DND-41 (cell line): Measurements from ENCODE around the gene DUOX2.
A peak's percentile ranks its signal among the peaks of the same experiment; 100 is the strongest.
"Not testable (repeated sequence)": the region's sequence is repeated elsewhere in the genome, so short reads cannot be mapped to it uniquely, and the experiment has no call there.

Experiments used
- ATAC-seq: fragments of 200-7000 bp; cut with Tn5 transposase; 3 replicates; pipeline ENCODE4 v1.9.1; 2021; ENCODE audit warnings: low read depth; ENCODE audit not compliant: insufficient read depth
- DNase-seq: peaks from one replicate; pipeline ENCODE4 v3.0.0-alpha.2; 2020
- H2AFZ ChIP-seq: 2 replicates; pipeline ENCODE4 v1.6.0; 2012; ENCODE audit warnings: low read depth, low read length
- H3K27ac ChIP-seq: 2 replicates; pipeline ENCODE4 v1.5.1; 2012; ENCODE audit warnings: low read length, inconsistent platforms
- H3K27me3 ChIP-seq: fragments of 200-600 bp; sonication (generic); 2 replicates; pipeline ENCODE4 v1.6.0; 2012; ENCODE audit warnings: low read length, mild to moderate bottlenecking, inconsistent platforms; ENCODE audit not compliant: insufficient read depth, poor library complexity
- H3K36me3 ChIP-seq: 2 replicates; pipeline ENCODE4 v1.5.1; 2012; ENCODE audit warnings: low read length, inconsistent platforms; ENCODE audit not compliant: insufficient read depth
- H3K4me1 ChIP-seq: 2 replicates; pipeline ENCODE4 v1.5.1; 2012; ENCODE audit warnings: mild to moderate bottlenecking, low read length; ENCODE audit not compliant: insufficient read depth
- H3K4me2 ChIP-seq: 2 replicates; pipeline ENCODE4 v1.6.0; 2012; ENCODE audit warnings: mild to moderate bottlenecking, moderate library complexity, low read length, inconsistent platforms; ENCODE audit not compliant: insufficient read depth
- H3K4me3 ChIP-seq, 2 experiments: fragments of 200-600 bp in 1 of 2; shearing (Covaris generic) in 1 of 2; 2 replicates each; pipeline ENCODE4 v1.5.1; 2012 to 2016; ENCODE audit warnings: inconsistent platforms in 2 of 2, low read length in 2 of 2, mild to moderate bottlenecking in 2 of 2, low read depth in 1 of 2, moderate library complexity in 1 of 2
- H3K79me2 ChIP-seq: 2 replicates; pipeline ENCODE4 v1.6.0; 2012; ENCODE audit warnings: low read length, inconsistent platforms; ENCODE audit not compliant: insufficient read depth
- H3K9ac ChIP-seq: 2 replicates; pipeline ENCODE4 v1.6.0; 2012; ENCODE audit warnings: low read depth, mild to moderate bottlenecking, inconsistent platforms, low read length, moderate library complexity
- H3K9me3 ChIP-seq: 2 replicates; pipeline ENCODE4 v1.5.1; 2012; ENCODE audit warnings: low read length, moderate library complexity, mild to moderate bottlenecking, inconsistent platforms; ENCODE audit not compliant: insufficient read depth, severe bottlenecking
- H4K20me1 ChIP-seq: 2 replicates; pipeline ENCODE4 v1.6.0; 2012; ENCODE audit warnings: low read length; ENCODE audit not compliant: insufficient read depth
- EZH2 ChIP-seq: IDR thresholded peaks from 3 replicates; pipeline ENCODE4 v1.6.1; 2012; ENCODE audit warnings: borderline replicate concordance, low read depth, mild to moderate bottlenecking, moderate library complexity, low read length, inconsistent platforms; ENCODE audit not compliant: severe bottlenecking
- TF ChIP-seq, protein P1 (sequence below): IDR thresholded peaks from 2 replicates; pipeline ENCODE4 v1.5.1; 2012; ENCODE audit warnings: borderline replicate concordance, low read length, moderate library complexity, mild to moderate bottlenecking; ENCODE audit not compliant: poor library complexity, severe bottlenecking; ENCODE audit errors: extremely low read depth

Gene DUOX2

DNA sequence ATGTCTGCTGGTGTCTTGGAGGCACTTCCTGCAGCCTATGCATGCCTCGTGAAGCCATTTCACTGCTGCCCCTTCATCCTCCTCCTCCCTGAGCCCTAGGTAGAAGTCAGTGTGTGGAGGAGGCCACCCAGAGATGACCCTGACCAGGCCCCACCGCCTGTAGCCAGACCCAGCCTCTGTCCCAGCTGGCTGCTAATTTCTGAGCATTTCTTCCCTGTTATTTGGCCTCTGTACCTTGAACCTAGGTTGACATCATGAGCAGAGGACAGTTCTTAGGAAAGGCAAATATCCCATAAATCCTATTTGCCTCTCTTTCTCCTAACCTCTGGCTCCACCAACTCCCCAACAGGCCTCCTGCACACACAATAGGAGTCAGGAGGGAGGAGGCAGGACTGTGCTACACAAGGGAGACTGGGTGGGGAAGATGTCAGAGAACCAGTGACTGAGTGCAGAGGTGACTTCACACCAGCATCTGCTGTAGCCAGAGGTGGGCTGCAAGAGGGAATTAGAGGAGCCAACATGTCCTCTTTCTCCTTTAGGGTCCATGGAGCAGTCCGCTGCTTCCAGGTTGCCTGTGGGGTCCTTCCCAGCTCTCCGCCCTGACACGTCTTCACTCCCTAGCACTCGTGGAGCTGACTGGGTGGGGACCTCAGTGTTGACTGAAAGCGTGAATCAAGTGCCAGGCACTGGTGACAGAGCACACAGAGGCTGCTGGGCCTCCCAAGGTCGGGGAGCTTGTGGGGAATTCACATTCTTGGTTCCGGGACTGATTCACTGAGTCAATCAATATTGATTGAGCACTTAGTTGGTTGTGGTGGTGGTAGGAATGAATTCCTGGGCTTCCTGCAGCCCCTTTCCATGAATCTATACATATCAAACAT lies 38.3 kb downstream of the DUOX2 start:
- H3K4me3 ChIP-seq, H4K20me1 ChIP-seq, H3K9me3 ChIP-seq, H3K79me2 ChIP-seq, H3K36me3 ChIP-seq, H3K4me1 ChIP-seq, DNase-seq, H3K4me2 ChIP-seq, ATAC-seq, H2AFZ ChIP-seq, H3K27me3 ChIP-seq, H3K9ac ChIP-seq, H3K27ac ChIP-seq: not testable (repeated sequence)

DNA sequence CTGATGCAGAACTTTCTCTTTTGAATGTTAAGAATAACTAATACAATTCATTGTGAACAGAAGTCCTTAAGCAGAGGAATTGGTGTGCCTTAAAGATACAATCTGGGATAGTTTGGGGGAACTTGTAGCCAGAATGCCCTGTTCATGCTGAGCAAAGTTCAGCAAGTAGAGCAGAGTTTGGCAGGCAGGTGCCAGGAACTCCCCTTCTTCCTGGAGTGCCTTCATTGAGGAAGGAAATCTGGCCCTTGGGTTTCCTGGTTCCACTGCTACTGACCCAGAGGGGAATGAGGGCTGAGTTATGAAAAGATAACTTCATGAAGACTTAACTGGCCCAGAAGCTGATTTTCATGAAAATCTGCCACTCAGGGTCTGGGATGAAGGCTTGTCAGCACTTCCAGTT lies 40.4 kb downstream of the DUOX2 start:
- H3K9ac ChIP-seq, H3K27ac ChIP-seq, H3K4me2 ChIP-seq, H3K9me3 ChIP-seq, H3K4me1 ChIP-seq, H3K79me2 ChIP-seq, H2AFZ ChIP-seq, H3K4me3 ChIP-seq, H3K27me3 ChIP-seq, DNase-seq, H4K20me1 ChIP-seq, ATAC-seq: not testable (repeated sequence)
- H3K36me3 ChIP-seq: peaks cover 17% of the 10 kb centered on the region; the same call in 1 of the 2 replicates

DNA sequence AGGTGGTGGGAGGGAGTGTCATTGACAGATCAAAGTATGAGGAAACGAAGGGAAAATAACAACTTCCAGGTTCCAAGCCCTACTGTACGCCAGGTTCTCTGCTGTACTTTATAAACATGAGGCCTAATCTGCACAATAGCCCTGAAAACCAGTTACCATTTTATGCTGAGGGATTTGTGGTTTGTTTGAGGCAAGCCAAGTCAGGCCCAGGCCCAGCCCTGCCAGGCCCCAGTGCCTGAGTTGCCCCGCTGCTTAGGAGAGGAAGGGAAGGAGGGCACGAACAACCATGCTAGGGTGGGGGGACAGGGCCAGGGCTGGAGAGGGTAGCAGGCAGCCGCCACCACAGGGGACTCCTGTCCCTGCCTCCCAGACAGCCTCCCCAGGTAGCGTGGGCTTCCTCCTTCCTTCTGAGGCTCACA lies 44.0 kb downstream of the DUOX2 start:
- H4K20me1 ChIP-seq, H3K4me3 ChIP-seq, H3K27me3 ChIP-seq, H3K9me3 ChIP-seq, H2AFZ ChIP-seq, H3K9ac ChIP-seq, H3K79me2 ChIP-seq, DNase-seq, H3K4me1 ChIP-seq, H3K4me2 ChIP-seq: not testable (repeated sequence)
- peak; percentile 92 for ATAC-seq
- Histone ChIP-seq H3K36me3 (peaks cover 24% of the 10 kb centered on the region; the same call in 1 of the 2 replicates), H3K27ac (peak overlapping the region; percentile 82)

DNA sequence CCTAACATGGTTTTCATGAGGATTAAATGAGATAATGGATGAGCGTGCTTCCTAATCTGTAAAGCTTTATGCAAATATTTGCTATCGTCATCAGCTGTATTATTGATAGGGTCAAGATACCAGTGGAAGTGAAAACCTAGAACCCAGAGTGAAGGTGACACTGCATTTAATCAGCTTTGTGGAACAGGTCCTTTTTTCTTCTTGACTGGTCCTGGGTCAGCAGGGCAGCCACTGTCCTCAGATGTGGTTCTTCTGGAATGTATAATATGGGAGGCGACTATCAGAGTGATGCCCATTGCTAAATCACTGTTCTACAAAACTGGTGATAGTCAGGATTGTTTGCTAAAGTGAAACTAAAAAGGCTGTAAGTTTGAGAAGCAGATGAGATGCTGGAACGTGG lies 49.6 kb downstream of the DUOX2 start:
- ATAC-seq (no peak), DNase-seq (no peak)
- H4K20me1 ChIP-seq: no peaks in the 10 kb centered on the region
- no peak overlapping the region for H3K4me2 ChIP-seq
- peaks cover 4% of the 10 kb centered on the region for H3K4me1 ChIP-seq
- no peak for TF ChIP-seq EZH2
- TF ChIP-seq, protein P1, sequence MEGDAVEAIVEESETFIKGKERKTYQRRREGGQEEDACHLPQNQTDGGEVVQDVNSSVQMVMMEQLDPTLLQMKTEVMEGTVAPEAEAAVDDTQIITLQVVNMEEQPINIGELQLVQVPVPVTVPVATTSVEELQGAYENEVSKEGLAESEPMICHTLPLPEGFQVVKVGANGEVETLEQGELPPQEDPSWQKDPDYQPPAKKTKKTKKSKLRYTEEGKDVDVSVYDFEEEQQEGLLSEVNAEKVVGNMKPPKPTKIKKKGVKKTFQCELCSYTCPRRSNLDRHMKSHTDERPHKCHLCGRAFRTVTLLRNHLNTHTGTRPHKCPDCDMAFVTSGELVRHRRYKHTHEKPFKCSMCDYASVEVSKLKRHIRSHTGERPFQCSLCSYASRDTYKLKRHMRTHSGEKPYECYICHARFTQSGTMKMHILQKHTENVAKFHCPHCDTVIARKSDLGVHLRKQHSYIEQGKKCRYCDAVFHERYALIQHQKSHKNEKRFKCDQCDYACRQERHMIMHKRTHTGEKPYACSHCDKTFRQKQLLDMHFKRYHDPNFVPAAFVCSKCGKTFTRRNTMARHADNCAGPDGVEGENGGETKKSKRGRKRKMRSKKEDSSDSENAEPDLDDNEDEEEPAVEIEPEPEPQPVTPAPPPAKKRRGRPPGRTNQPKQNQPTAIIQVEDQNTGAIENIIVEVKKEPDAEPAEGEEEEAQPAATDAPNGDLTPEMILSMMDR: no peak
- no peaks in the 10 kb centered on the region for H3K9me3 ChIP-seq
- H2AFZ ChIP-seq: no peak overlapping the region
- no peak overlapping the region for H3K9ac ChIP-seq
- H3K36me3 ChIP-seq: peaks cover 16% of the 10 kb centered on the region; the same call in 1 of the 2 replicates
- H3K27me3 ChIP-seq: no peaks in the 10 kb centered on the region
- H3K4me3 ChIP-seq: no peak overlapping the region
- H3K27ac ChIP-seq: no peak overlapping the region
- H3K79me2 ChIP-seq: no peaks in the 10 kb centered on the region

DNA sequence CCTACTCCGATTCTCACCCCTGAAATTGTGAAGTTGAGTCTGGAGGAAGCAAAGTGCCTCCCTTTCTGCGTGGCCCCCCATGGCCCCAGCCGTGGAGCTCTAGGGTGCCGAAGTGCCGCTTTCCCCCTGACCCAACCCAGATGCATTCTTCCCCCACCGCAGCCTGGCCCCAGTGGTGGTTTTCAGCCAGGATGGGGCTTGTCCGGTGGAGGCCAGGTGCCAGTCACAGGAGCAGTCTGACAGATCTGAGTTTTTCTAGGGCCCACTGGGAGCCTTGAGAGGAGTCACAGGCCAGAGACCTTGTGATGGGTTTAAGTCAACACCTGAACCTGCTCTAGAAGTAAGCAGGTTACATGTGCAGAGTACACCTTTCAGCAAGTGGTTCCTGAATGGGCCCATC lies 51.7 kb downstream of the DUOX2 start:
- ATAC-seq, H3K27ac ChIP-seq, H3K9me3 ChIP-seq, H3K4me2 ChIP-seq, H3K9ac ChIP-seq, H4K20me1 ChIP-seq, H3K79me2 ChIP-seq, H3K4me1 ChIP-seq, DNase-seq, H3K4me3 ChIP-seq, H3K27me3 ChIP-seq, H2AFZ ChIP-seq: not testable (repeated sequence)
- peaks cover 12% of the 10 kb centered on the region; the same call in 1 of the 2 replicates for H3K36me3 ChIP-seq

DNA sequence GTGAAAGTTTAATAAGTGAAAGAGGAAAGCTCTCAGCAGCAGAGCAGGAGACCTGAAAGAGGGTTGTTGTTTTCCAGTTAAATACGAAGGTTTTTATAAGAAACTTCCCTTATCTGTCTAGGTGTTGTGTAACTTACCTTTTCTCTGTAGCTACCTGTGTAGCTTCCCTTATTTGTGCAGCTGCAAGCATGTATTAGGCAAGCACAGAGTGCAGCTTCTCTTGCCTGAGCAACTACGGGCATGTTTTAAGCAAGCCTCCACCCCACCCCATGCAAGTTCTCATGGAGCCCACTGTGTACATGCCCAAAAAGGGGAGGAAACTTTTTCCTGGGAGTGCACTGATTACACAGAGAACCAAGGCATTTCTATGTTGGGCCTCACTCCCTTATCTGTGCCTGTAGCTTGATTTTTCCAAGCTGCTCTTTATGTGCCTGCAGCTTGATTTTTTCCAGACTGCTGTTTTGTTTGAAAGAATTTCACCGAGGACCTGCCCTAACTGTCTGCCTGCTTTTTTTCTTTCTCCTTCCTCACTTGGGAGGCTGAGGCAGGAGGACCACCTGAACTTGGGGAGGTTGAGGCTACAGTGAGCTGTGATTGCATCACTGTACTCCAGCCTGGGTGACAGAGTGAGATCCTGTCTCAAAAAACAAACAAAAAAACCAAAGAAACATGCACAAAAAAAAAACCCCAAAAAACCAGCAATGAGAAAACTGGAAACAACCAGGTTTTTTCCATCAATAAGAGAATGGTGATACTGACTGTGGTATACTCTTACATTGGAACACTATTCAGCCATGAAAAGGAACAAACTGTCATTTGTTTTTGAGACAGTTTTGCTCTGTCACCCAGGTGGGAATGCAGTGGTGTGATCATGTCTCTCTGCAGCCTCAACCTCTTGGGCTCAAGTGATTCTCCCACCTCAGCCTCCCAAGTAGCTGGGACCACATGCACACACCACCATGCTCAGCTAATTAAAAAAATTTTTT lies 55.0 kb downstream of the DUOX2 start:
- not testable (repeated sequence) for H3K9me3 ChIP-seq, ATAC-seq, H3K9ac ChIP-seq, H2AFZ ChIP-seq, H3K36me3 ChIP-seq, H3K27me3 ChIP-seq, H3K4me3 ChIP-seq, H3K79me2 ChIP-seq, H3K4me2 ChIP-seq, DNase-seq, H3K27ac ChIP-seq, H4K20me1 ChIP-seq, H3K4me1 ChIP-seq

DNA sequence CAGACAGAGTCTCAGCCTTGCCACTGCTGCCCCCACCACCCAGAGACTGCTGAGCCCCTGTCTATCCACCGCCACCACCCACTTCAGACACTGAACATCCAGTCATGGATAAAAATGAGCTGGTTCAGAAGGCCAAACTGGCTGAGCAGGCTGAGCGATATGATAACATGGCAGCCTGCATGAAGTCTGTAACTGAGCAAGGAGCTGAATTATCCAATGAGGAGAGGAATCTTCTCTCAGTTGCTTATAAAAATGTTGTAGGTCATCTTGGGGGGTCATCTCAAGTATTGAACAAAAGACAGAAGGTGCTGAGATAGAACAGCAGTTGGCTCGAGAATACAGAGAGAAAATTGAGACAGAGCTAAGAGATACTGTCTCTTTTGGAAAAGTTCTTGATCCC lies 61.3 kb downstream of the DUOX2 start:
- ATAC-seq, DNase-seq, H3K4me1 ChIP-seq, H3K9ac ChIP-seq, H3K27me3 ChIP-seq, H3K4me2 ChIP-seq, H3K27ac ChIP-seq, H4K20me1 ChIP-seq, H3K4me3 ChIP-seq, H2AFZ ChIP-seq, H3K79me2 ChIP-seq: not testable (repeated sequence)
- peaks cover 55% of the 10 kb centered on the region for H3K36me3 ChIP-seq
- peaks cover 21% of the 10 kb centered on the region for H3K9me3 ChIP-seq
